HG03460 (cell line): Measurements from ENCODE around the gene PDE8B.

ENCODE experiments used
- ATAC-seq: cut with Tn5 transposase; IDR thresholded peaks from one replicate; pipeline ENCODE4 v1.9.1; 2021; ENCODE audit not compliant: unreplicated experiment

Gene PDE8B

DNA sequence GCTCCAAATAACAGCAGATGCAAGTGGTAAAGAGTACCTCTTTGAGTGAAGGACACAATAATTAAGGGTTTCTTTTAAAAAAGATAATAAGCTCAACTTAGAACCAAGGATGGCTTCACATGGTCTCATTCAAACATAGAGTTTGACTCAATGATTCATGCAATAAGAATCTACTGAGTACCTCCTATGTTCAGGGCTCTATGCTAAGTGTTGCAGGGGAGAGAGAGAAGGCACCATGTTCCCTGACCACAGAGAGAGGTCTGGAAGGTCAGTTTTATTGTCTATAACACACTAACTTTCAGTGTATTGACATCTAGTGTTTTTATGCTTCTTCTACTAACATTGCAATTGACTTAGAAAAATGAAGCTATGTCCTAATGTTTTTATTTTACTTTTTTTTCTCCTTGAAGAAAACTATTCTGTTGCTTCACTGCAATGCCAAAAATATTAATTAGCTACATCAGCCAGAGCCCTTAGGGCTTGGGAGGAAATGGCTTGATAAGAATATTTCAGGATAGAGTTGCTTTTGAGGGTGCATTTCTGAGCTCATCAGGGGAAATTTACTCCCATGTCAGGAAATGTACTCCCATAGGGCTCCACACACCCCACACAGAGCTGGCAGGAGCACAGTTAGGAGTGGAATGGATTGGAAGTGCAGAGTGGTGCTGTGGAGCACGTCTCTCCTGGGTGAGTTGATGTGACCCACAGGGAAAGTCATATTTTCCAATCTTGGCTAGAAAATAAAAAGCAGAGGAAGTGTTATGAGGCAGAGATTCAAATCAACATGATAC is 106.6 kb downstream of the PDE8B start:
- no peak for ATAC-seq

DNA sequence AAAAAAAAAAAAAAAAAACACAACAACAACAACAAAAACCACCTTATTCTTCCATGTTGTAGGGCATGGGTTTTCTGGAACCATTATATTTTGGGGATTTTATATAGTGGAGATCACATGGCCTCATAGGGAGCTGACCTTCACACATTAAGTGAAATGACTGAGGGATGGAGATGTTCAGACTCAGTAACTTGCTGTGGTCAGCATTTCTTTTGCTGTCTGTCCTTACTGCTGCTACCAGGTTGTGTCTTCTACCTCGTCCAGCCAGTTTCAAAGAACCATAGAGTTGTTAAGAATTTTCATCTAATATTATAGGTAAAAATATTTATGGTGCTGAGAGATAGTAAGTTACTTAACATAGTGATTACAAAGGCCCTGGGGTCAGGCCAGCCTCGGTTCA is 107.6 kb downstream of the PDE8B start:
- no peak for ATAC-seq

- ATAC-seq: no peak
Observed at GRCh38 chr5:77319117-77319804, 108.8 kb downstream of the PDE8B start.

DNA sequence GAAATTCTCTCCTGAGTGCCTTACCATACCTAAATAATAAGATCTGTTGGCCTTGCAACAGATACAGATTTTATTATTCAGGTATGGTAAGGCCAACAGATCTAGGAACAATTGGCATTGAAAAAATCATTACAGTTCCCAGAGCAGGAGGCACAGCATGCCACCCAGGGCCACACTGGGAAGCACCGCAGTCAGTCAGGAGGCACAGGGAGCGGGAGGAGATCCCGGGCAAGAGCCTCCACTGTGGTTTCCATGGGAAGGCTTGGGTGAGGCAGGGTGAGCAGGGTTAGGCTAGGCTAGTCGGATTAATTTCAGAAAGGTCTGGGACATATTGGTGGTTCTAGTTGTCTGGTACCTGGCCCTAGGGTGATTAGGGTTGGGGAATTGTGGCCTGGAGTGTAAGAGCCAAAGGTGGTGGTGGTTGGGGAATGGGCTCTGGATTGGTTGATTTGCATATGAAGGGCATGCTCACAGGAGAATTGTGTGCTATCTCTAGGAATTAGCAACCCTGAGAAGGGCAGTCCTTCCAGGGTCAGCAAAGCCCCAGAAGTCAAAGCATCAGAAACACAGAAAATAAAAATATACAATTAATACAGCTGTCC is 111.4 kb downstream of the PDE8B start:
- no peak for ATAC-seq

DNA sequence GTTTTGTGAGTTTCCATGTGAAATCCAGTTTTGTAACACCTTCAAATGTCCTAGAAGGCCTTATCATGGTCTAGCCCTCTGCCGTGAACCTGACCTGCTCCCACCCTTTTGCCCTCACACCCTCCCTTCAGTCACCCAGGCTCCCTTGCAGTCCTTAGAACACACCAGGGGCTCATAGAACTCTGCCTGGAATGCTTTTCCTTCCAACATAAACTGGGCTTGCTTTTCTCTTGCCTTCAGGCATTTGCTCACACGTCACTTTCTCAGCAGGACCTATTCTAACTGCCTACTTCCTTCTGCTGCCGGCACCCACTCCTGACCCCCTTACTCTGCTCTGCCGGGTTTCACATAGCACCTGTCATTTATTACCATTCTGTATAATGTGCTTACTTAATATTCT is 111.9 kb downstream of the PDE8B start:
- ATAC-seq: no peak

- no peak for ATAC-seq
Observed at GRCh38 chr5:77325921-77326541, 115.6 kb downstream of the PDE8B start.

DNA sequence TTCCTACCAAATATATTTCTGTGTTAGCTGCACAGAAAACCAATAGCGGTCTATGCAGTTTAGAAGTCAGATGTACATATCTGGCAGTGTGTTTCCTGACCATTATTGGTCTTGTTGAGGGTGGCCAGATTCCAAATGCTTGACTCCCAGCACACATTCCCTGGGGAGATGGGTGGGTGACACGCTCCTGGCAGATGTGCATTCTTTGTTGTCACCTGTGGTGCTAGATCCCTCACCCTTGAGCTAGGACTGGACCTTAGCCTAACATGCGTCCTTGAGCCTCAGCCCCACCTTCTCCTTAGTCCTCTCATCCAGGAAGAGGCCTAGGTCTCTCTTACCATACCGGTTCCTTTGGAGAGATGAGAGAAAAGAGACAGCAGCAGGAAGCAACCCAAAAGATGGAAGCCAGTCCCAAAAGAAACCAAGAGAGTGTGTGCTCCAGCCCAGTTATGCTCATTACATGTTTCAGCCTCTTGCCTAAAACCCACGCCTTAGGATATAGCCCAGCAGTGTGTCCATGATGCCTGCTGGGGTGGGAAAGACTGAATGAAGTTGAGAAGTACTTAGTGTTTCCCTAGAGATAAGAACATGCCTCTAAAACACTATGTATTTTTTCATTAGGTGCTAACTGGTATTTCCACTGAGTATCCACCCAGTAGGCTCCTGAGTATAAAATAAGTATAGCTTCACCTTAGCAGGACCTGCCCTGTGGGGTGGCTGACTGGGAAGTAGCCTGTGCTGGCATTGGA is 116.7 kb downstream of the PDE8B start:
- no peak for ATAC-seq

- ATAC-seq: no peak
Observed at GRCh38 chr5:77328930-77329647, 118.6 kb downstream of the PDE8B start.

GRCh38 chr5:77329664-77330430 is 119.4 kb downstream of the PDE8B start:
- ATAC-seq: no peak

DNA sequence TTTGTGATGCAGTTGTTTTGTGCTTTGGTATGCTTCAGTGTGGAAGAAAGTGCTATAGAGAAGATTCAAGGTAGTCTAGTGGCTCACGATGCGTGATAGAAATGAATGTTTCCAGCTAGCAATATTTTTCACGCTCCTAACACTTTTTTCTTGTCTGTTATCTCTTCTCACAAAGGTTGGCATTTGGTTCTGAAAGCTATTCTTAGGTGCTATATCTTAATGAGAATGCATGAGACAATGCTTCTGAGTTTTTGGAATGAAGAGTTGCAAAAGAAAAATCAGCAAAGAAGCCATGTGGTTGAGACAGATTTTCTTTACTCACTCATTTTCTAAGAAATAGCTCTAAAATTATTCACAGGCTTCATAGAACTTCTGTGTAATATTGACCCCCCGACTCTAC is 122.6 kb downstream of the PDE8B start:
- no peak for ATAC-seq

GRCh38 chr5:77333451-77334123 is 123.1 kb downstream of the PDE8B start:
- ATAC-seq: no peak

GRCh38 chr5:77337246-77337645 is 126.8 kb downstream of the PDE8B start:
- no peak for ATAC-seq

DNA sequence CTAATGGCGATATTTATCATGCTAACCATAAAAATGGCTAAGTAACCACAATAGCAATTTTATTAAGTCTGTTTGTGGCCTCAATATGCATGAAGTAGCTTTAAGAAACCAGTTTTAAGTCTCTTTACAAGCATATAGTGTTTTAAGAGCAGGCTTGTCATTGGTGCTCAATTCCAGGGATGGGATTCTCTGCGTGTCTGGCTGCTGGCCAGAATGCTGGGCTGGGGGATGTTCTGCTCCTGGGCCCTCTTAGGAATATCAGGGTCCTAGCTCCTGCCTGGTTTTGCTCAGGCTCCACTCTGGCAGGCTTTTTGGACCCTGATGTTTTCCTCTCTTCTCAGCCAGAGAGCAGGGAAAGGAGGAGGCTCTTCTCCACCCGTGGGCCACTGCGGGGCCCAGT is 127.2 kb downstream of the PDE8B start:
- no peak for ATAC-seq

- ATAC-seq: no peak
Observed at GRCh38 chr5:77339337-77339890, 128.9 kb downstream of the PDE8B start.

GRCh38 chr5:77343165-77343564 is 132.7 kb downstream of the PDE8B start:
- no peak for ATAC-seq

DNA sequence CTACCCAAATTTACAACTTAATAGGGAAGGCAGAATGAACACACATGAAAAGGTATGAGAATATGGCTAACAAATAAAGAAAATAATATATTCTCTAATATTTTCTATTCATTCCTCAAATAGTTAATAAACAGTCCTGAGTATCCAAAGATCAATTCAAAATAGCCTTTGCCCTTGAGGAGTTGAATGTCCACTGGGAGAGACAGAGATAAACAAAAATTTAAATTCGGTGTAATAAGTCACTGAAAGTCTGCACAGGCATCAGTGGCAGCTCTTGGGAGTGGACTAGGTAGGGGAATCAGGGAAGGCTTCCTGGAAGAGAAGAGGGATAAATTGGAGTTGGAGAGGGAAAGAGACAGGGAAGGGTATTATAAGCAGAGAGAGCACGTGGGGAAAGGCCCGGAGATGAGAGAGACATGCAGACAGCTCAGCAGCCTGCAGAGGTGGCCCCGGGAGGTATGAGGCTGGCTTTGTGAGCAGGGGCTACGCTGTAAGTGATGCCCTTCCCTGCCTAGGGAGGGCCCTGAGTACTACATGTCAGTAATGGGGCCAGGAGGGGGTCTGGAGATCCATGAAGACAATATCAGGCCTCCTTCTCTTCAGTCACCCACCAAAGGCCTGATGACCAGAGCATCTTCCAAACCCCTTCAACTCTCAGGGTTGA is 137.1 kb downstream of the PDE8B start:
- no peak for ATAC-seq

- ATAC-seq: no peak
Observed at GRCh38 chr5:77353251-77353650, 142.8 kb downstream of the PDE8B start.

DNA sequence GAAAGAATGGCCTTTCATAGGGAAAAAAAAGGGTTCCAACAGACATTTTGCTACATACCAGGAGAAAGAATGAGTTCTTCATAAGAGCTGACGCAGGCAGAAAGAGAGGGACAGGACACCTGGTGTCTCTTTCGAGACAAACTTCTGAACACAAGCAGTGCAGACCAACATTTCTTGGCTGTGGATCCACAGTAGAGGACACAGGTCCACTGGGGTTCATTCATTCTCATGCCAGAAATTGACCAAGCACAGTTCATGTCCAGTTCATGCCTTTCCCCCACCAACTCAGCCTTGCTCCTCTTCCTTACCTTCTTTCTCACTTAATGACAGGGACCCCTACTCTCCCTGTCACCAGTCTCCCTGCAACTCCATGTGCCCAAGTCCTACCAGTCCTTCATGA is 144.0 kb downstream of the PDE8B start:
- ATAC-seq: no peak
